GM19035 (cell line): ENCODE data around the gene ARMH3.

Experiments used
- ATAC-seq: cut with Tn5 transposase; IDR thresholded peaks from one replicate; pipeline ENCODE4 v1.9.1; 2021; ENCODE audit not compliant: unreplicated experiment

The ARMH3 gene

GRCh38 chr10:101874252-101874651 lies 181.7 kb downstream of the ARMH3 start:
- ATAC-seq = no peak

- no peak for ATAC-seq
Observed at GRCh38 chr10:101867931-101868330, 188.0 kb downstream of the ARMH3 start.

GRCh38 chr10:101859530-101859929 lies 196.4 kb downstream of the ARMH3 start:
- peak; percentile 57 for ATAC-seq

- peak; percentile 79 for ATAC-seq
Observed at GRCh38 chr10:101858723-101859500, 197.1 kb downstream of the ARMH3 start.

GRCh38 chr10:101857802-101858476 lies 198.0 kb downstream of the ARMH3 start:
- no peak for ATAC-seq

- ATAC-seq = no peak
Observed at GRCh38 chr10:101856626-101857025, 199.3 kb downstream of the ARMH3 start.

GRCh38 chr10:101851411-101852116 lies 204.4 kb downstream of the ARMH3 start:
- ATAC-seq = no peak

GRCh38 chr10:101850749-101851148 lies 205.2 kb downstream of the ARMH3 start:
- ATAC-seq = no peak

- no peak for ATAC-seq
Observed at GRCh38 chr10:101848894-101849351, 207.1 kb downstream of the ARMH3 start.

- ATAC-seq = no peak
Observed at GRCh38 chr10:101848408-101848807, 207.6 kb downstream of the ARMH3 start.

GRCh38 chr10:101845893-101846292 lies 210.1 kb downstream of the ARMH3 start:
- no peak for ATAC-seq

GRCh38 chr10:101843032-101844021 lies 212.6 kb downstream of the ARMH3 start, which contains the start of gene KCNIP2:
TSS of gene KCNIP2 (minus strand) at chr10:101843800. CDS start at chr10:101843568, 232 bp downstream.
- ATAC-seq = no peak

GRCh38 chr10:101841826-101842225 lies 214.1 kb downstream of the ARMH3 start:
- no peak for ATAC-seq

GRCh38 chr10:101840741-101841453 lies 215.1 kb downstream of the ARMH3 start:
- peak; percentile 67 for ATAC-seq

GRCh38 chr10:101840102-101840684 lies 215.8 kb downstream of the ARMH3 start:
- no peak for ATAC-seq

GRCh38 chr10:101839416-101840063 lies 216.4 kb downstream of the ARMH3 start:
- no peak for ATAC-seq

- no peak for ATAC-seq
Observed at GRCh38 chr10:101839002-101839401, 217.0 kb downstream of the ARMH3 start.

GRCh38 chr10:101838416-101838970 lies 217.5 kb downstream of the ARMH3 start:
- ATAC-seq = no peak

GRCh38 chr10:101837748-101838147 lies 218.2 kb downstream of the ARMH3 start:
- no peak for ATAC-seq
